GM12878 (cell line): ENCODE results near the gene EFNA2. TPM values are rescaled to one million over a fixed set of nuclear protein-coding genes. Genes with fewer than 3 reads are reported as not detected.

Source experiments
- BHLHE40 ChIP-seq, 2 experiments: fragments of 450-650 bp in 1 of 2; IDR thresholded peaks; 2 replicates each; pipeline ENCODE4 v1.6.1; 2011 to 2017; ENCODE audit warnings: low read depth in 2 of 2, borderline replicate concordance in 1 of 2, improper control_type of control experiment in 1 of 2, low read length in 1 of 2, mild to moderate bottlenecking in 1 of 2
- FOS ChIP-seq: IDR thresholded peaks from 3 replicates; pipeline ENCODE4 v1.6.1; 2011; ENCODE audit warnings: borderline replicate concordance; ENCODE audit not compliant: insufficient read length; ENCODE audit errors: extremely low read depth
- IKZF1 ChIP-seq: fragments of 450-650 bp; conservative IDR thresholded peaks from 2 replicates; pipeline ENCODE4 v1.6.1; 2017; ENCODE audit warnings: antibody characterized with exemption, mild to moderate bottlenecking
- NBN ChIP-seq: fragments of 450-650 bp; IDR thresholded peaks from 2 replicates; pipeline ENCODE4 v1.6.1; 2016
- NFIC ChIP-seq: IDR thresholded peaks from 2 replicates; pipeline ENCODE4 v1.6.1; 2012; ENCODE audit warnings: low read depth, mild to moderate bottlenecking, inconsistent platforms, low read length, moderate library complexity
- POLR2A ChIP-seq: IDR thresholded peaks from 2 replicates; pipeline ENCODE4 v1.6.1; 2011; ENCODE audit warnings: low read depth, mild to moderate bottlenecking, low read length
- RAD21 ChIP-seq: IDR thresholded peaks from 2 replicates; pipeline ENCODE4 v1.6.1; 2011; ENCODE audit warnings: mild to moderate bottlenecking, low read depth, low read length, moderate library complexity; ENCODE audit not compliant: insufficient read depth
- RBBP5 ChIP-seq: fragments of 200-600 bp; sonication (generic); conservative IDR thresholded peaks from 2 replicates; pipeline ENCODE4 v1.6.1; 2016
- SIN3A ChIP-seq: IDR thresholded peaks from 2 replicates; pipeline ENCODE4 v1.6.1; 2012; ENCODE audit warnings: low read depth, low read length, improper control_type of control experiment
- SMAD1 ChIP-seq: fragments of 450-650 bp; IDR thresholded peaks from 2 replicates; pipeline ENCODE4 v1.6.1; 2018; ENCODE audit warnings: mild to moderate bottlenecking, low read depth; ENCODE audit not compliant: partially characterized antibody
- SMARCA5 ChIP-seq: fragments of 450-650 bp; IDR thresholded peaks from 2 replicates; pipeline ENCODE4 v1.6.1; 2017; ENCODE audit warnings: mild to moderate bottlenecking
- SMC3 ChIP-seq: IDR thresholded peaks from 2 replicates; pipeline ENCODE4 v1.6.1; 2011; ENCODE audit warnings: low read length, improper control_type of control experiment, borderline replicate concordance
- YY1 ChIP-seq: IDR thresholded peaks from 2 replicates; pipeline ENCODE4 v1.6.1; 2011; ENCODE audit warnings: low read depth, mild to moderate bottlenecking, low read length
- ZNF207 ChIP-seq: fragments of 450-650 bp; IDR thresholded peaks from 2 replicates; pipeline ENCODE4 v1.6.1; 2014; ENCODE audit warnings: antibody characterized with exemption, mild to moderate bottlenecking, borderline replicate concordance
- ZNF217 ChIP-seq: fragments of 450-650 bp; IDR thresholded peaks from 2 replicates; pipeline ENCODE4 v1.6.1; 2017; ENCODE audit warnings: antibody characterized with exemption, mild to moderate bottlenecking
- ZZZ3 ChIP-seq: IDR thresholded peaks from 2 replicates; pipeline ENCODE4 v1.6.1; 2011; ENCODE audit warnings: low read depth; ENCODE audit not compliant: control insufficient read depth, insufficient read length
- polyA plus RNA-seq, 11 experiments: library from polyadenylated mRNA; depleted of rRNA in 4 of 11; unstranded in 6 of 11; stranded (reverse) in 5 of 11; fragments of >200 nt; fragmentation: Nextera tagmentation in 4 of 11; fragmentation: Illumina TruSeq in 1 of 11; extraction: Ambion mirVana in 4 of 11; extraction: Trizol in 1 of 11; gene quantifications; 1 replicate in 1 of 11; 2 replicates in 10 of 11; pipeline versions ENCODE4 v1.2.1 to v1.2.3, GENCODE V29; 2011 to 2016; ENCODE audit warnings: inconsistent platforms in 2 of 11, missing spikeins in 2 of 11, low read depth in 1 of 11
- total RNA-seq, 4 experiments: library from RNA; depleted of rRNA in 3 of 4; stranded (reverse); fragments of >200 nt in 3 of 4; fragmentation: Illumina TruSeq in 1 of 4; extraction: Trizol in 1 of 4; gene quantifications; 2 replicates each; pipeline versions ENCODE4 v1.2.1 to v1.2.3, GENCODE V29; 2013 to 2021
- TF ChIP-seq, protein P1 (sequence below): fragments of 150-350 bp; IDR thresholded peaks from 2 replicates; pipeline ENCODE4 v1.6.1; 2014; ENCODE audit warnings: mild to moderate bottlenecking, low read depth, low read length
- TF ChIP-seq, protein P2 (sequence below): IDR thresholded peaks from 2 replicates; pipeline ENCODE4 v1.6.1; 2012; ENCODE audit warnings: mild to moderate bottlenecking, low read depth, low read length

The EFNA2 gene
- total and polyA plus RNA-seq, 10 of the 15 experiments (the other 5 are each of a cell fraction or from before 2014, with no cell fraction given) = not detected

DNA sequence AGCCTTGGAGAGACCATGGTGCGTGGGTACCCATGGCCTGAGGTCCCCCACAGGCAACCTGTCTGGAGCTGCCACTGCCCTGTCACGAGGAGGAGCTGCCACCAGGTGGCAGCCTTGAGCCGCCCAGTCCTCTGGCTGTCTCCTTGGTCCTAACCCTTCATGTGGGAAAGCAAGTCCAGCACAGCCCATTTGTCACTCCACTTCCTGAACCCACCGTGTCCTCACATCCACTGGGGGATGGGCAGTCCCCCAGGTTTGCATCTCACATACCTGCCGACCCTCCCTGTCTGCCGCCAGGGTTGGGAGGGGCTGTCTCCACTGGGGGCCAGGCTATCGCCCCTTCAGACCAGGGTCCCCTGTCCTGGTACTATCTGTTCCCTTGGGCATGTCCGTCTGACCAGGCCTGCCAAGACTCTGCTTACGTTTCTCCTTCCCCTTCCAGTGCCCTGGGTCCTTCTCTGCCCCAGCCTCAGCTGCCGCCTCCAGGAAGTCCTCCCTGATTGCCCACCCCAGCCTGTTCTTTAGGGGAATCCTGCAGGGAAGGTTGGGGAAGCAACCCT lies 5.8 kb upstream of the EFNA2 start (continued):
- TF ChIP-seq, protein P1, sequence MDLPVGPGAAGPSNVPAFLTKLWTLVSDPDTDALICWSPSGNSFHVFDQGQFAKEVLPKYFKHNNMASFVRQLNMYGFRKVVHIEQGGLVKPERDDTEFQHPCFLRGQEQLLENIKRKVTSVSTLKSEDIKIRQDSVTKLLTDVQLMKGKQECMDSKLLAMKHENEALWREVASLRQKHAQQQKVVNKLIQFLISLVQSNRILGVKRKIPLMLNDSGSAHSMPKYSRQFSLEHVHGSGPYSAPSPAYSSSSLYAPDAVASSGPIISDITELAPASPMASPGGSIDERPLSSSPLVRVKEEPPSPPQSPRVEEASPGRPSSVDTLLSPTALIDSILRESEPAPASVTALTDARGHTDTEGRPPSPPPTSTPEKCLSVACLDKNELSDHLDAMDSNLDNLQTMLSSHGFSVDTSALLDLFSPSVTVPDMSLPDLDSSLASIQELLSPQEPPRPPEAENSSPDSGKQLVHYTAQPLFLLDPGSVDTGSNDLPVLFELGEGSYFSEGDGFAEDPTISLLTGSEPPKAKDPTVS = no peak
- TF ChIP-seq RBBP5 = no peak
- TF ChIP-seq, protein P2, sequence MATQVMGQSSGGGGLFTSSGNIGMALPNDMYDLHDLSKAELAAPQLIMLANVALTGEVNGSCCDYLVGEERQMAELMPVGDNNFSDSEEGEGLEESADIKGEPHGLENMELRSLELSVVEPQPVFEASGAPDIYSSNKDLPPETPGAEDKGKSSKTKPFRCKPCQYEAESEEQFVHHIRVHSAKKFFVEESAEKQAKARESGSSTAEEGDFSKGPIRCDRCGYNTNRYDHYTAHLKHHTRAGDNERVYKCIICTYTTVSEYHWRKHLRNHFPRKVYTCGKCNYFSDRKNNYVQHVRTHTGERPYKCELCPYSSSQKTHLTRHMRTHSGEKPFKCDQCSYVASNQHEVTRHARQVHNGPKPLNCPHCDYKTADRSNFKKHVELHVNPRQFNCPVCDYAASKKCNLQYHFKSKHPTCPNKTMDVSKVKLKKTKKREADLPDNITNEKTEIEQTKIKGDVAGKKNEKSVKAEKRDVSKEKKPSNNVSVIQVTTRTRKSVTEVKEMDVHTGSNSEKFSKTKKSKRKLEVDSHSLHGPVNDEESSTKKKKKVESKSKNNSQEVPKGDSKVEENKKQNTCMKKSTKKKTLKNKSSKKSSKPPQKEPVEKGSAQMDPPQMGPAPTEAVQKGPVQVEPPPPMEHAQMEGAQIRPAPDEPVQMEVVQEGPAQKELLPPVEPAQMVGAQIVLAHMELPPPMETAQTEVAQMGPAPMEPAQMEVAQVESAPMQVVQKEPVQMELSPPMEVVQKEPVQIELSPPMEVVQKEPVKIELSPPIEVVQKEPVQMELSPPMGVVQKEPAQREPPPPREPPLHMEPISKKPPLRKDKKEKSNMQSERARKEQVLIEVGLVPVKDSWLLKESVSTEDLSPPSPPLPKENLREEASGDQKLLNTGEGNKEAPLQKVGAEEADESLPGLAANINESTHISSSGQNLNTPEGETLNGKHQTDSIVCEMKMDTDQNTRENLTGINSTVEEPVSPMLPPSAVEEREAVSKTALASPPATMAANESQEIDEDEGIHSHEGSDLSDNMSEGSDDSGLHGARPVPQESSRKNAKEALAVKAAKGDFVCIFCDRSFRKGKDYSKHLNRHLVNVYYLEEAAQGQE = no peak
- TF ChIP-seq NBN = 0 out of 2 replicates have a peak, but pooled peaks have one; percentile 23
- TF ChIP-seq ZNF207 = peak; percentile 35; the same call in 1 of the 2 replicates
- peak; percentile 25 to 42; a peak in 1 of 4 replicates for TF ChIP-seq BHLHE40 (IDR thresholded peaks at IDR 0.05; ENCODE audit: borderline replicate concordance in 1 of 2, low read depth in 2 of 2, low read length in 1 of 2)
- TF ChIP-seq FOS = no peak
- 0 out of 2 replicates have a peak, but pooled peaks have one; percentile 25 for TF ChIP-seq IKZF1
- no peak for TF ChIP-seq ZZZ3
- no peak for TF ChIP-seq SIN3A
- peak; percentile 26; the same call in 1 of the 2 replicates for TF ChIP-seq POLR2A
- TF ChIP-seq SMAD1 = no peak
- peak; percentile 92 for TF ChIP-seq RAD21
- peak; percentile 97 for TF ChIP-seq SMC3
- TF ChIP-seq ZNF217 = 0 out of 2 replicates have a peak, but pooled peaks have one; percentile 30
- TF ChIP-seq YY1 = peak; percentile 56; the same call in 1 of the 2 replicates
- peak; percentile 90 for TF ChIP-seq SMARCA5
- TF ChIP-seq NFIC = no peak
- TF ChIP-seq, all 136 proteins: peak for 21
